ENCODE measurements around the gene RCVRN. TPM values are rescaled to one million over a fixed set of nuclear protein-coding genes. Genes with fewer than 3 reads are reported as not detected.
"Not testable (repeated sequence)": the region's sequence is repeated elsewhere in the genome, so short reads cannot be mapped to it uniquely, and the experiment has no call there.

Gene RCVRN
- total RNA-seq, 1 experiment from 2014 or later = not detected

GRCh38 chr17:9922012-9922848, 17.2 kb upstream of the RCVRN start:
- DNase-seq (ENCODE audit: low spot score) = no peak

GRCh38 chr17:9921216-9921615, 16.1 kb upstream of the RCVRN start:
- DNase-seq (ENCODE audit: low spot score) = not testable (repeated sequence)

DNA sequence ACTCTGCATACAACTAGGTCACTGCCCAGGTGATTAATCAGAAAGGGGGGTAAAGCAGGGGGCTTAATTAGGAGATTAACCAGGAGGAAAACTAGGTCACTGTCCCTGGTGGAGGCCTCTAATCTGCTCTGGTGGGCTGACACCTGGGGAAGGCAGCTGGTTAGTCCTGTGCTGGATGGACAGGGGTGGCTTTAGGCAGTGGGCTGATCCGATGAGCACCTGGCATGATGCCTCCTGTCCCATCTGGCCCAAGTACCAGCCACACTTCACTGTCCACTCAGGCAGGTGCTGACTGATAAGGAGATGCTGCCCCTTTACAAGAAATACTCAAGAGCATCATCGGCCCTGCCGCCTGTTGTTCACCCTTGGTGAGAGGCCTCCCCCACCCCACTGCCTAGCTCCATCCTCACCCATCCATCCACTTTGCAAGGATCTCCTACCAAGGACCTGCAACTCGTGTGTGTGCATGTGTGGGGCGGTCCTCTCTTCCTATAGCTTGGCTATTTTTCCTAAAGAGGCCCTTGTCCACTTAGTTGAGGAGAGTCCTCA, 13.8 kb upstream of the RCVRN start:
- no peak for DNase-seq (ENCODE audit: low spot score)

DNA sequence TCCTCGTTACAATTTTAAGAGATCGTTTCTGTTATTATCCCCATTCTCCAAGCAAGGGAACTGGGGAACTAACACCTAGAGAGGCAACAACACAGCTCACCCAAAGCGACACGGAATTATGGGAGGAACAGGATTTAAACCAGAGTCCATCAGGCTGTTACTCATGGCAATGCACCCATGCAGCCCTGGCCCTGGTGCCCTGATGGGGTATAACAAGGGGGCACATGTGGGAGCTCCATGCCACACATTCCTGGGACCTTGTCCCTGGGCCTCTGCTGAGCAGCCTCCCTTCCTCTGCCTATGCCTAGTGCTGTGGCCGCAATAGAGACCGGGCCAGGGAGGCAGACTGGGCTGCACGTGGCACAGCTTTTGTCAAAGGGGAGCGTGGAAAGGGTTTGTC, 13.3 kb upstream of the RCVRN start:
- DNase-seq (ENCODE audit: low spot score) = no peak

DNA sequence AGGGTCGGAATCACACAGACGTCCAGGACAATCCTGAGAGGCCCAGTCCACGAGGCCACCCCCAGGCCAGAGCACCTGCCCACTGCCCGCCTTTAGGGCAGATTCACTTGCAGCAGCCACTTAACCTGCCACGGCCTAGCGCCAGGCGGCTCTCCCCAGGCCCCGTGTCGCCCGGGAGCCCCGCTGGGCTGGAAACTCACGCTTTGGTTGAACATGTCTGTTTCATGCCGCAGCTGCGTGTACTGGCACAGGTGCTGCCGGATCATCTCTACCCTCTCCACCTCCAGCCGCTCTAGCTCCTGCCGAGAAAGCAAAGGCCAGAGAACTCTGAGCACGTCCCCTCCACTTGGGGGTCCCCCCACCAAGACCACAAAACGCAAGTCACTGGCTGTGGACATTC, 12.7 kb upstream of the RCVRN start:
- DNase-seq (ENCODE audit: low spot score) = no peak

- DNase-seq (ENCODE audit: low spot score) = no peak
These were observed 12.1 kb upstream of the RCVRN start for GRCh38 chr17:9917131-9917530.

DNA sequence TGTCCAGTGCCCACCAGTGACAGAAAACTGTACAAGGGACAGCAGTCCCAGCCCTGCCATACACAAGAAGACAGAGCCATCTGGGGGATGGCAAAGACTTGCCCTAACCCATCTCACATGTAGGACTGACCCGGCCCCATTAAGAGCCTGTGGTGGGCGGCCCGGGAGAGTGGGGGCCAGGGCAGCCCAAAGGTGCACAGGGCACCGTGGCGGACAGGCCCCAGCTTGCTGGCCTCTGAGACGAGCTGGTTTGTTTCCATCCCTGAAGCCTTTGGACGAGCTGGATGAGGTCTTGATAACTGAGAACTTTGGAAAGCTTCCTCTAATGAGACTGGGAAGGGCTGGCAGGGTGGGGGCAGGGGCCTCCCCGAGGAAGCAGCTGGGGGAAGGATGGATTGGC, 11.0 kb upstream of the RCVRN start:
- no peak for DNase-seq (ENCODE audit: low spot score)

DNA sequence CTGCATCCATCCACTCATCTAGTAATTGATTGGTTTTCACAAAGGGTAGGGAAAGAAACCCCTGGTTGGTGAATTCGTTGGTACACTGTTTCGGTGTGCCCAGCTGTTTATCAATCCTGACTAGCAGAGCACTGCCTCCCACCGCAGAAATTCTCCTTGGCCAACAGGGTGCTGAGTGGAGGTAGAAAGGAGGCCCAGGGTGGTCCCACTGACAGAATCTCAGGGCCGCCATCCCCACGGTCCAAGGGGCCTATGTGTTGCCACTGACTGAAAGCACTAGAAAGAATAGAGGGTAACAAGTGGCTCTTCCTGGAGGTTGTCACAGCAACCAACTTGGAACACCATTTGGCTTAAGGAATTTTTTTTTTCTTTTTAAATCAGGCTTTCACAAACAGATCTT, 8.4 kb upstream of the RCVRN start:
- DNase-seq (ENCODE audit: low spot score) = no peak

DNA sequence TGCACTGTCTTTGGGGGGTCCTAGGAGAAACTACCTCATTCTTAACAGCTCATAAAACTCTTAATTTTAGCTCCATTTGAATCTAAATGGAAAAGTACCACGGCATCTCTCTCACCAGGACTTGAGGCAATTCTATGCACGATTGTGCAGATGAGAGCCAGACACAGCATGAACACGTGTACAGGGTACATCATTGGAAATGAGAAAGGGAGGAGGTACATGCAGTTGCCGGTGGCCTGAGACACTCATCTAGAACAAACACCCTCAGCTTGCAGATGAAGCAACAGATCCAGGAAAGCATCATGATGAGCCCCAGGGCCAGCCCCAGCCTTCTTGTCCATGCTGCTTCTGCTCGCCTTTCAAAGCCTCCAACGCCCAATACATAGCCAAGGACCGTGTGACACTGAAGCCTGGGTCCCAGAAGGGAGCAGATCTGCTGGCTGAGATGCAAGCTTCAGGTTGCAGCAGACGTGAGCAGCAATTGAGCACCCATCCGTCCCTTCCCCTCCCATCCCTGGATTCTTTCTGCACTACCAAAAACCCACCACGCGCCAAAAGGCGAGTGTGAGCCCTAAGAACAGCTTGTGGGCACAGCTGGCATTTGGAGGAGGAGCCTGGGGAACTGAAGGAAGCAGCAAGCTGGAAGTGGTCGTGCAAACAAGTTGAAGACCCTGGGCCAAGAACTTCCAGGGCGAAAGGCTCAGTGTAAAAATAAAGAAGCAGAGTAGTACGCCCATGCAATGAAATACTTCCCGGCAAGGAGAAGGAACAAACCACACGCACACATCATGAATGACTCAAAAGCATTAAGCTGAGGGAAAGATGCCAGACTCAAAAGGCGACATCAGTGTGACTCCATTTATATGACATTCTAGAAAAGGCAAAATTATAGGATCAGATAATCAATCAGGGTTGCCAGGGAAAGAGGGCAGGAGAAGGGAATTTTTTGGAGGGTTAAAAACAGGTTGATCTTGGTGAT, 7.3 kb upstream of the RCVRN start:
- DNase-seq (ENCODE audit: low spot score) = no peak

- DNase-seq (ENCODE audit: low spot score) = no peak
These were observed 6.0 kb upstream of the RCVRN start for GRCh38 chr17:9911089-9911488.

DNA sequence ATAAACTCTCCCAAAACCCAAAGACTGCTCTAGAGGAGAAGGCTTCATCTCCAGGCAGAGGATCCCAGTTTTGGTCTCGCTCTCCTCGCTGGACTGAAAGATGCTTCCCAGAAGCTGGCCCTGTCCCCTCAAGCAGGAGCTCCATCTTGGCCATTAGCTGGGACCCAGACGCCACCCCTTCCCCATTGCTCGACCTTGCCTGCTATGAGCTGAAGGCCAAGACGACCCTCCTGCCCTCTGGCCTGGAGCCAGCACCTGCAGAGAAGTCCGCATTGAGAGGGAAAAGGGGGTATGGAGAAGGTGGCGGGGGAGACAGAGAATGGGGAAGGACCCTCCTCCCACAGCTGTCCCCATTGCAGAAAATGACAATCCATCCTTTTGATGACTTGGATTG, 3.6 kb upstream of the RCVRN start:
- DNase-seq (ENCODE audit: low spot score) = no peak

DNA sequence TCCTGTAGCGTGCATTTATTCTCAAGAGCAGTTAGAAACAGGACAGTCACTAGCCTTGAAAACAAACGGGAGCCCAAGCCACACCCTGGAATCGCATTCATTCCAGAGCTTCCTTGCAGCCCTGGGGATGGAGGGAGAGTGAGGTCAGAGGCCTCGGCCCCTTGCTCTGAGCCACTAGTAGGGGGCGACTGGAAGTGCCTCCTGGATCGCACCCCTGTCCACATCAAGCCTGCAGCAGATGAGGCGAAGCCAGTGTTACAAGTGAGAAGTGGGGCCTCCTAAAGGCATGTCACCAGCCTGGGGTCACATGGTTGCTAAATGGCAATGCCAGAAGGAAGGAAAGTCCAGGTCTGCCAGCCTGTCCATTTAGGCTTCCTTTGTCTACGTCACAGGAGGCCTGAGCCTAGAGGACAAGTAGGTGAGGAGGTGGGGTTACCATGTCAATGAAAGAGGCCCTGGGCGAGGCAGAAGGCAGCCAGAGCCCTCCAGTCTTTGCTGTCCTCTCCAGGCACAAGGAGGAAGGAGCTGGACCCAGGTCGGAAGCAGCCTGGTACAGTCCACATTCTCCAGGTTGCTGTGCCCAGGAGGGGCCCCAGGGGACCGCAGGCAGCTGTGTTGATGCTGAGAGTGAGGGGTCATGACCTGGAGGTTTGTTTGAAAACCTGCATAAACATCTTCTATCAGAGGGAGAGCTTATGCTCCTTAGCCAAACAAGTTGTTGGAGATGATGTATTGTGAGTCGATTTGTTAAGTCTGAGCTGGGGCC, 3.0 kb upstream of the RCVRN start:
- peak; percentile 25 for DNase-seq (ENCODE audit: low spot score)

DNA sequence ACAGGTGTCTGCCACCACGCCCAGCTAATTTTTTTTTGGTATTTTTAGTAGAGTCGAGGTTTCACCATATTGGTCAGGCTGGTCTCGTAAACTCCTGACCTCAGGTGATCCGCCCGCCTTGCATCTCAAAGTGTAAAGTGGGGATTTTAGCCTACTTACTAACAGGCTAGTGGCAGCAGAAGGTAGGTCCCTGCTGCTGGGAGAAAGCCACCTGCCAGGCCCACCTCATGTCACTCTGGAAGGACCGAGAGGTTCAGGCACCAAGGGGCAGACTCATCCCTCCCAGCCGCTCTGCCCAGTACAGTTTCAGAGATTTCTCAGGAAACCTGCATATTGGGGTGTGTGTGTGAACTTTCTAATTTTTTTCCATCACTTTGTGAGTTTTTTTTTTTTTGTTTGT, 2.1 kb upstream of the RCVRN start:
- no peak for DNase-seq (ENCODE audit: low spot score)

DNA sequence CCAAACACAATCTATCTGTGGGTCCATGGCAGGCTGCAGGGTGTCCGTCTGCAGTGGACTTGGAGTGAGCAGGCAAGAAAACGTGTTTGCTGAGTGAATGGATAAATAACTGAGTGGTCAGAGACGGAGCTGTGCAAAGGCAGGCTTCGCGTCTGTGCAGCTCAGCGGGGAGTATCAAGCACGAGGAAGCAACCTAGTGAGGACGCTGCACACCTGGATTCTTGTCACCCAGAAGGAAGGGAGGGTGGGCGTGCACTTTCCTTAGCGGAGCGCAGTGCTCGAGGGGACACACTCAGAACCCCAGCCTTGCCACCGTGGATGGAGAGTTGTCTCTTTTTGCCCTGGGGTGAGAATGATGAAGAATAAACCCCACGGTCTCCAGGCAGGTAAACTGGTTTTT, 1.5 kb upstream of the RCVRN start:
- no peak for DNase-seq (ENCODE audit: low spot score)

GRCh38 chr17:9905902-9906301, 831 bp upstream of the RCVRN start:
- peak; percentile 44 for DNase-seq (ENCODE audit: low spot score)

- no peak for DNase-seq (ENCODE audit: low spot score)
These were observed 594 bp downstream of the RCVRN start for GRCh38 chr17:9904277-9905077.

- no peak for DNase-seq (ENCODE audit: low spot score)
These were observed 3.0 kb downstream of the RCVRN start for GRCh38 chr17:9902120-9902519.

GRCh38 chr17:9900784-9901183, 4.3 kb downstream of the RCVRN start:
- DNase-seq (ENCODE audit: low spot score) = peak; percentile 91

GRCh38 chr17:9900044-9900594, 5.0 kb downstream of the RCVRN start:
- DNase-seq (ENCODE audit: low spot score) = peak; percentile 41

DNA sequence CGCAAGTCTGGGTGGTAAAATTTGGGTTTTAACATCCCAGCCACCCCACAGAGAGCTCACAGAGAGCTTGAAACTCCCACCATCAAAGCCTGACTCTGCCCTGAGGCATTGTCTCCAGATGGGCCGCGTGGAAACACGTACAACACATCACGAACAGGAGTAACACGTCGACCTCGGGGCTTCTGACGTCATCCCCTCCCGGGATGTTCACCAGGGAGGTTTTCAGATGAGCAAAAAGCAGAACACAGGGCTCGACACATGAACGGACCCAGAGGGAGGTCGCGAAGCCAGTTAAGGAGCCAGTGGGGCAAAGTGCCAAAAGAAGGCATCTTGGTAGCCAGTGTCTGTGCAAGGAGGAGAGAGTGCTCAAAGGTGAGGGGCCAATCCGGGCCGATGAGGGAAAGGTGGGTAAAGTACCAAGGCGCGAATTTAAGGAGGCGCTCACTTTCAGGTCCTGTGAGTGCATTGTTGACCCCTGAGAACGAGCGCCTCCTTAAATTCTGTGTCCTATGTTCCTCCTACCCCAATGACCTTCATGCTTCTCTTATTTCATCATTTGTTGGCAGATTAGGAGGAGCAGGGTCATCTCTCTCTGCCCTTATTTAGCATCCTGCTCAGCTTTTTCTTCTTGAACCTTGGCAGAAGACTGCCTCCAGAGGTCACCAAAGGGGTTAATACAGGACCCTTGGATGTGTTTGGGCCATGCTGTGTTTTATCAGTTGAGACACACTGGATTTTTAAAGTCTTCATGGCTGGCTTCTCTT, 5.6 kb downstream of the RCVRN start:
- DNase-seq (ENCODE audit: low spot score) = no peak
